Measurements from ENCODE around the gene PPTC7.

DNA sequence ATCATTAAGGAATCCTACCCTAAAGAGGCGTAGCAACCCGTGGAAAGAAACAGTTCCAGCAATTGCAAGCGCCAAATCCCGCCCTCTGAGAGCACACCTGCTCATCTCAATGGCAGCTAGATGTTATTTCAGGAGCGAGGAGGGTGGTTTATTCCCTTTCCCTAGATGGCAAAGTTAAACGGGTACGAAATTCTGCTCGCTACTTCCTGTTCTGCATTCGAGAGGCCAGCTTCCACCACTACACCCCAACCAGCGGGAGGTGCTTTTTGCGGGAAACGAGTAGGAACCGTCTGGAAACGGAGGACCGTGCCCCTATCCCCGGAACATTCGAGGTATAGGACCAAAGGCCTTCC, 81.7 kb downstream of the PPTC7 start:
- TF ChIP-seq EZH2phosphoT487 (IDR thresholded peaks at IDR 0.05; ENCODE audit: low read depth): no peak
- no peak for TF ChIP-seq CTCF (IDR thresholded peaks at IDR 0.05; ENCODE audit: low read depth, low read length)
